WTC11 (cell line): ENCODE results near the gene COQ9. TPM values are rescaled to one million over a fixed set of nuclear protein-coding genes. Genes with fewer than 3 reads are reported as not detected.

ENCODE experiments used
- ATAC-seq: fragments of 200-7000 bp; cut with Tn5 transposase; 2 replicates; pipeline ENCODE4 v1.10.0; 2021; ENCODE audit warnings: mild to moderate bottlenecking, moderate library complexity
- CTCF ChIA-PET: fragments of 300-600 bp; sonication (Branson Sonifier 250); formaldehyde crosslinking; loops from one replicate; lab custom pipeline; 2021; ENCODE audit warnings: antibody characterized with exemption; lab: Charles Lee
- POLR2A ChIA-PET: fragments of 350-600 bp; sonication (Branson Sonifier 250); formaldehyde crosslinking; loops from one replicate; lab custom pipeline; 2021; ENCODE audit warnings: antibody characterized with exemption; lab: Charles Lee
- DNase-seq: peaks from one replicate; pipeline ENCODE4 v3.0.0; 2021; ENCODE audit warnings: low spot score
- H3K27ac Mint-ChIP-seq: 2 replicates; pipeline ENCODE4 v1.8.0; 2021; ENCODE audit warnings: mixed read lengths
- H3K27me3 Mint-ChIP-seq: 2 replicates; pipeline ENCODE4 v1.8.0; 2021; ENCODE audit warnings: low read depth, mild to moderate bottlenecking, moderate library complexity, mixed read lengths
- H3K36me3 Mint-ChIP-seq: 2 replicates; pipeline ENCODE4 v1.8.0; 2021; ENCODE audit warnings: mixed read lengths
- H3K4me1 Mint-ChIP-seq: 2 replicates; pipeline ENCODE4 v1.8.0; 2022; ENCODE audit warnings: mixed read lengths
- H3K4me3 Mint-ChIP-seq: 2 replicates; pipeline ENCODE4 v1.8.0; 2021; ENCODE audit warnings: mild to moderate bottlenecking, moderate library complexity, mixed read lengths
- H3K9me3 Mint-ChIP-seq: 2 replicates; pipeline ENCODE4 v1.8.0; 2021; ENCODE audit warnings: mixed read lengths
- AR ChIP-seq: fragments of 250-450 bp; sonication (Bioruptor Pico); IDR thresholded peaks from 2 replicates; pipeline ENCODE4 v1.9.0; 2021; ENCODE audit warnings: mild to moderate bottlenecking
- CREM ChIP-seq: sonication (generic); formaldehyde crosslinking; IDR thresholded peaks from 2 replicates; pipeline ENCODE4 v1.8.1; 2022; ENCODE audit warnings: mild to moderate bottlenecking, missing genetic modification reagents, moderate library complexity
- E2F1 ChIP-seq: sonication (generic); formaldehyde crosslinking; IDR thresholded peaks from 2 replicates; pipeline ENCODE4 v1.8.0; 2022; ENCODE audit warnings: mild to moderate bottlenecking, missing genetic modification reagents
- EMX1 ChIP-seq: fragments of 250-450 bp; sonication (Bioruptor Pico); IDR thresholded peaks from 2 replicates; pipeline ENCODE4 v1.8.0; 2021; ENCODE audit warnings: mild to moderate bottlenecking
- ESRRA ChIP-seq: sonication (generic); formaldehyde crosslinking; IDR thresholded peaks from 2 replicates; pipeline ENCODE4 v1.8.1; 2022; ENCODE audit warnings: mild to moderate bottlenecking, missing genetic modification reagents, borderline replicate concordance
- FOXP4 ChIP-seq: sonication (generic); formaldehyde crosslinking; IDR thresholded peaks from 2 replicates; pipeline ENCODE4 v1.8.0; 2022; ENCODE audit warnings: mild to moderate bottlenecking, missing genetic modification reagents
- GTF2I ChIP-seq: fragments of 250-450 bp; sonication (Bioruptor Pico); conservative IDR thresholded peaks from 2 replicates; pipeline ENCODE4 v1.4.0; 2021; ENCODE audit warnings: mild to moderate bottlenecking
- IRF1 ChIP-seq: sonication (generic); formaldehyde crosslinking; IDR thresholded peaks from 2 replicates; pipeline ENCODE4 v1.8.0; 2023; ENCODE audit warnings: missing genetic modification reagents
- JAZF1 ChIP-seq: fragments of 250-450 bp; sonication (Bioruptor Pico); IDR thresholded peaks from 2 replicates; pipeline ENCODE4 v1.9.0; 2021; ENCODE audit warnings: moderate library complexity, mild to moderate bottlenecking, inconsistent platforms
- PRDM15 ChIP-seq: sonication (generic); formaldehyde crosslinking; IDR thresholded peaks from 2 replicates; pipeline ENCODE4 v1.8.0; 2022; ENCODE audit warnings: missing genetic modification reagents
- TEAD1 ChIP-seq: sonication (generic); formaldehyde crosslinking; IDR thresholded peaks from 2 replicates; pipeline ENCODE4 v1.8.0; 2022; ENCODE audit warnings: mild to moderate bottlenecking, missing genetic modification reagents
- ZNF232 ChIP-seq: sonication (generic); formaldehyde crosslinking; IDR thresholded peaks from 2 replicates; pipeline ENCODE4 v1.8.0; 2022; ENCODE audit warnings: mild to moderate bottlenecking, missing genetic modification reagents
- ZNF396 ChIP-seq: fragments of 250-450 bp; sonication (Bioruptor Pico); IDR thresholded peaks from 2 replicates; pipeline ENCODE4 v1.8.0; 2021; ENCODE audit warnings: mild to moderate bottlenecking, moderate library complexity, borderline replicate concordance
- ZNF512 ChIP-seq: sonication (generic); formaldehyde crosslinking; IDR thresholded peaks from 2 replicates; pipeline ENCODE4 v1.8.1; 2022; ENCODE audit warnings: missing genetic modification reagents, borderline replicate concordance
- ZNF532 ChIP-seq: fragments of 250-450 bp; sonication (Bioruptor Pico); IDR thresholded peaks from 2 replicates; pipeline ENCODE4 v1.9.0; 2021; ENCODE audit warnings: mild to moderate bottlenecking, borderline replicate concordance
- total RNA-seq: library from RNA; stranded (reverse); gene quantifications from 3 replicates; pipeline ENCODE4 v1.2.3, GENCODE V29; 2021

COQ9 gene
- total RNA-seq, 1 experiment from 2014 or later: 39.2 TPM

- no peak for TF ChIP-seq PRDM15 (CRISPR knock-in tag)
- TF ChIP-seq E2F1 (CRISPR knock-in tag): no peak
- no peak for TF ChIP-seq FOXP4
- TF ChIP-seq EMX1 (CRISPR knock-in tag): no peak
Observed at GRCh38 chr16:57411362-57411976, 35.8 kb upstream of the COQ9 start (continued).

- CTCF ChIA-PET: interaction anchor here (1.2 to 1.3 kb wide), 2 partner anchors 96 to 111 kb away, joined by 3 read pairs; no protein-coding TSS in a partner anchor
- POLR2A ChIA-PET: no interaction called here
- ATAC-seq (no peak), DNase-seq (no peak)
- Mint-ChIP-seq H3K4me3 (no peak overlapping the region), H3K4me1 (peaks cover 11% of the 10 kb centered on the region), H3K9me3 (no peaks in the 10 kb centered on the region), H3K27me3 (no peaks in the 10 kb centered on the region), H3K36me3 (no peaks in the 10 kb centered on the region), H3K27ac (no peak overlapping the region)
- TF ChIP-seq ZNF232 (CRISPR knock-in tag) (no peak), JAZF1 (CRISPR knock-in tag) (no peak), IRF1 (CRISPR knock-in tag) (no peak), ESRRA (CRISPR knock-in tag) (no peak), ZNF512 (CRISPR knock-in tag) (no peak), AR (CRISPR knock-in tag) (no peak), ZNF396 (no peak), ZNF532 (no peak), TEAD1 (CRISPR knock-in tag) (no peak), GTF2I (CRISPR knock-in tag) (no peak), CREM (CRISPR knock-in tag) (no peak)
Observed at GRCh38 chr16:57412584-57412983, 34.7 kb upstream of the COQ9 start.
